CD4-positive, alpha-beta T cell treated with Interleukin-17A for 1 hour (primary cell): Measurements from ENCODE around the gene MREG.
A peak's percentile ranks its signal among the peaks of the same experiment; 100 is the strongest.

ENCODE experiments used
- DNase-seq: peaks from one replicate; pipeline ENCODE4 v3.0.0-alpha.2; 2020

Gene MREG, protein sequence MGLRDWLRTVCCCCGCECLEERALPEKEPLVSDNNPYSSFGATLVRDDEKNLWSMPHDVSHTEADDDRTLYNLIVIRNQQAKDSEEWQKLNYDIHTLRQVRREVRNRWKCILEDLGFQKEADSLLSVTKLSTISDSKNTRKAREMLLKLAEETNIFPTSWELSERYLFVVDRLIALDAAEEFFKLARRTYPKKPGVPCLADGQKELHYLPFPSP

DNA sequence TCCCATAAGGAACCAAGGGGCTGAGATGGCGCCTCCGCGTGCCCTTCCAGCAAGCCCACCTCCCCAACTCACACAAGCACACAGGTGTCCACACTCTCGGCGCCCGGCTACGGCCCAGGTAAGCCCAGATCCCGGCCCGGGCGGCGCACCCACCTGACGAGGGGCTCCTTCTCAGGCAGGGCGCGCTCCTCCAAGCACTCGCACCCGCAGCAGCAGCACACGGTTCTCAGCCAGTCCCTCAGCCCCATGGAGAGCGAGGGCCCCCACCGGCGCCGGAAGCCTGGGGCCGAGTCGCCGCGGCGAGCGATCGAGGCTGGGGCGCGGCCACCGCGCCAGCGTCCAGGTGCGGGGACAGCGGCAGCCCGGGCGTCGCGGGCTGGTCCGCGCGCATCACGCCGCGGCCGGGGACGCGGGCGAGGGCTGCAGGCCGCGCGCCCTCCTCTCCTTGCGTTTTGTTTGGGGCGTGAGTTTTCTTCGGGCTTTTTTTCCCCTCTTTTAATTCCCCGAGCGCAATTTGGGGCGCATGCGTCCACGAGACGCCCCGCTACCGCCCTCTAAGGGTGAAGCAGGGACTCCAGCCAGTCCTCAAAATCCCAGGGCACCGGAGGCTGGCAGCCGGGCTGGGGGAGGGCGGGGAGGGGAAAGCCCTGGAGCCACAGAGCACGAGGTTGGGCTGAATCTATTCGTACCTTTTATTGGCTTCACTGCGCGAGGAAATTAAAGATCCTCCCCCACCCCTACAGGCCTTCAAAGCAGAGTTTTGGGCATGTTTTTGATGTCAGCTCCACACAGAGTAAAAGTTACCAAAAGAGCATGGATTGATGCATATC is at the start of gene MREG:
TSS of gene MREG (minus strand) at position 472 of the 830 bp plus-strand sequence. CDS start at position 248, 224 bp downstream.
- peak; percentile 90 for DNase-seq

DNA sequence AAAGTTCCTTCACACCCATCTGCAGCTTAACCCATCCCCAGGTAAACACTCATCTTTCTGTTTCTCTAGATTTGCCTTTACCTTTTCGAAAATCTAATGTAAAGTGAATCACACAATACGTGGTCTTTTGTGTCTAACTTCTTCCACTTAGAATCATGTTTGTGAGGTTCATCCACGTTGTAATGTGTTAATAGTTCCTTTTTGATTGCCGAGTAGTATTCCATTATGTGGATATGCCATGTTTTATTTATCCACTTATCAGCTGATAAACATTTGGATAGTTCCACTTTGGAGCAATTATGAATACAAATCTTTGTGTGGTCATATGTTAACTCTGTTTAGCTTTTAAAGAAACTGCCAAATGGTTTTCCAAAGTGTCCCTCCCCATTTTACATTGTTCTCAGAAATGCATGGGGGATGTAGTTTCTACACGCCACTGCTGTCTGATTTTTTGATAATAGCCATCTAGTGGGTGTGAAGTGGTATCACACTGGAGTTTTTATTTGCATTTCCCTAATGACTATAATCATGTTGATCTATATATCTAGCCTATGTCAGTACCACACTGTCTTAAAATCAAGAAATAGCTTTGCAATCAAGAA is 46.0 kb upstream of the MREG start:
- peak; percentile 33 for DNase-seq

DNA sequence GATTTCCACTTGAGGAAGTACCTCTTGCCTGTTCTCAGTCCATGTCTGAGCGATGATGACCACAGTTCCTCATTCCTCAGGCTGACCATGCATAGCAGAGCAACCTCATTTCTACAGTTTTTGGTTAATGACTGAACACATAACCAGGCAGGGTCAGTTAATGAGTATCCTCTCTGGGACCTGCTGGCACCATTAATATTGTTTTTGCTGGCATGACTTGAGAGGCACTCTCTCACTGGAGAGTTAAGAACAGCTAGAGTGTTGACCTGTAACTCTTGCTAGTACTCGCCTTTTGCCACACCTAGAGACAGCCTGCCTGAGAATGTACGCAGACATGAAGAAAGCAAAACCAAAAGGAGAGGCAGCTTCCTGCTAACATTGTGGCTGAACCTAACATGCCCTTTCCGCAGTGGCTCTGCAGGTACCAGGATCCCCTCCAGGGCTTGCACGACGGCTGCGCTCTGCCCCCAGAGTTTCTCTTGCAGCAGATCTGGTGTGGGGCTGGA is 44.4 kb upstream of the MREG start:
- peak; percentile 74 for DNase-seq

DNA sequence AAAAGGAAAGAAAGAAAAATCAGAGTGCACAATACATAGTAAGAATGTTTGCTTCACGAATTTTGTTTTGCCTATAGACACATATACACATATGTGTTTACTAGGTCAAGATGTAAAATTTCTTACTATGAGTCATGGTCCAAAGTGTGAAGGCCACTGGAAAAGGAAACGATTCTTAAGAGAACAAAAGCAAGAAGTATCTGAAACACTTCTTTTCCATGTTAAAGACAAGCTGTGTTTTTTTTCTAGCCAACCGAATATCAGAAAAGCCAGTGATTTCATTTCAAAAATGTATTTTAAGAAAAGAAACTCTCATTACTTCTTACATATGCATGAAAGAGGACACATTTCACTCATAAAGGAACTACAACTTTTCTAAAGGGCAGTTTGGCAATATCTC is 43.4 kb upstream of the MREG start:
- DNase-seq = no peak

GRCh38 chr2:216055680-216056079 is 42.3 kb upstream of the MREG start:
- no peak for DNase-seq

- no peak for DNase-seq
Observed at GRCh38 chr2:216052420-216052819, 39.1 kb upstream of the MREG start.

GRCh38 chr2:216051350-216051749 is 38.0 kb upstream of the MREG start:
- no peak for DNase-seq

DNA sequence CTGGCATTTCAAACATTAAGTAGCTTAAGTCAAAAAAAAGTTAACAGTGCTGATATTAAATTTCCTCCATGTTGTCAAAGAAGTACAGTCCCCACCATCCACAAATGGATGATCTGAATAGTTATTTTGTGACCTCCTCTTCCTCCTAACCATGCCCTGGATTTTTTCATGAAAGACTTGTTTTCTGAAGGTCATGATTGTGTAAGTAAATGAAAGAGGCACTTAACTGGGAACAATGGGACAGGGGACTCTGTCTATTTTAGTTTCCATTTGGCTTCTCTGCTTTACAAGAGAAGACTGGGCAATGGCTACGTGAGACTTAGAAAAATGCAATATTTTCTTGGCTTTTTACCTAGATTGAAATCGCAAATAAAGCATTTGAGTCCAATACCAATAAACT is 36.1 kb upstream of the MREG start:
- DNase-seq = no peak

DNA sequence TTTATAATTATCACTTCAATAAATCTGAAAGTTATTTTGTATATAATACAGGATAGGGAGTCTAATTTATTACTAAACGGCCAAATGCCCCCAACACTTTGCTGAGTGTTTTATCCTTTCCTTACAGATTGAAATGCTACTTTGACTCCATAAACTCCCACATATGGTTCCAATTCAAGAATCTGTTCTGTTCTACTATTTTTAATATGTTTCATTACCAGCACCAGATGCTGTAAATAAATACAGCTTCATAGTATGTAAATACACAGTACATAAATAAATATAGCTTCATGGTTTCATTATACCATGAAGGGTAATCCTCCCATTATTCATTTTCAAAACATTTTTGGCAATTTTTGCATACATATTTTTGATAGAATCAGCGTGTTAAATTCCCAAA is 34.0 kb upstream of the MREG start:
- no peak for DNase-seq

DNA sequence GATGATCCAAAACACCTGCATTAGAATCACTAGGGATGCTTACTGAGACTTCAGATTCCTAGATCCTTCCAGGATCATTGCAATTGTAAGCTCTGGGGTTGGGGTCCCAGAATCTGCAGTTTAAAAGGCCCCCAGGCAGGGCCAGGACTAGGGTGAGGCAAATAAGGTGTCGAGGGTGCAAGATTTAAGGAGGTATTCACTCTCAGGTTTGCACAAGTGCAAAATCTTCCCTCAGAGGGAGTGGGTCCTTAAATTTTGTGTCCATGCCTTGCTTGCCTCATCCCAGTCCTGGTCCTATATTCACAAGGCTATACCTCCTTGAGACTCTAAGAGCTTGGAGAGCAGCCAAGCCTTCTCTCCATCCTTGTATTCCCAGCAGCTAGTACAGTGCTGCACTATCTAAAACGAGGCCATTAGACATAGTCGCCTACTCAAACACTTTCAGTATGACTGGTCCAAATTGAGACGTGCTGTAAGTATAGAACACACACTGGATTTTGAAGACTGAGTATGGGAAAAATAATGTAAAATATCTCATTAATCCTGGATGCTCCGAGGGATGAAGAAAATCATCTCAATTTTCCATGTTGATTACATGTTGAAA is 31.6 kb upstream of the MREG start:
- DNase-seq = no peak

DNA sequence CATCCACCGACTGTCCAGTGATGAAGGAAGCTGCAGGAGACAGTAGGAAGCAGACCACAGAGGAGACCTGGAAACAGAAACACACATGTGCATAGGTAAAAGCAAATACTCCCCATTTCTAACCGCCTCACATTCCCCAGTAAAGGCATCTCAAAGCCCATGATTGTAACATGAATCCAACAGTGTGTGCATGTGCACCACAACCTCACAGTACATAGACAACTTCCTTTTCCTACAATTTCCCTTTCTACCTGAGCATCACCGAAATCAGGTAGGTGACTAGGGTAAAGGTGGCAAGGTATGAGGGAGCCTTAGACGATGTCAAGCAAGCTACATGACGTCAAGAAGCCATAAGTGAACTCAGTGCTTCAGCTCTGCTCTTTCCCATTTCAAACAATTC is 30.6 kb upstream of the MREG start:
- DNase-seq = no peak

DNA sequence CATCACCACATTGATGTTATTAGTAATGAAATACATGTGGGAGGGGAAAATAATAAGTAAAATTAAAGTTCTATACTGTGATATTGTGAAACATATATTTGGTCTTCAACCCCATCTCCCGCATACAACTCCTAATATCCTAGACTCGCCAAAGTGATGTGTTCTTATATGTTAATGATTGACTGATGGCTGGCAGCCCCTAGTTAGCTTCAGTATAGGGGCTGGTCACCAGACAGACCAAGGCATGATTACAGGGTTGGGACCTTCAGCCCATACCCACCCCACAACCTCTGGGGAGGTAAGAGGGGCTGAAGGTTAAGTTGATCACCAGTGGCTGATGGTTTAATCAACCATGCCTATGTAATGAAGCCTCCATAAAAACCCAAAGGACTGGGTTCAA is 28.1 kb upstream of the MREG start:
- no peak for DNase-seq

- no peak for DNase-seq
Observed at GRCh38 chr2:216039918-216040317, 26.6 kb upstream of the MREG start.

GRCh38 chr2:216034065-216034464 is 20.7 kb upstream of the MREG start:
- peak; percentile 78 for DNase-seq

DNA sequence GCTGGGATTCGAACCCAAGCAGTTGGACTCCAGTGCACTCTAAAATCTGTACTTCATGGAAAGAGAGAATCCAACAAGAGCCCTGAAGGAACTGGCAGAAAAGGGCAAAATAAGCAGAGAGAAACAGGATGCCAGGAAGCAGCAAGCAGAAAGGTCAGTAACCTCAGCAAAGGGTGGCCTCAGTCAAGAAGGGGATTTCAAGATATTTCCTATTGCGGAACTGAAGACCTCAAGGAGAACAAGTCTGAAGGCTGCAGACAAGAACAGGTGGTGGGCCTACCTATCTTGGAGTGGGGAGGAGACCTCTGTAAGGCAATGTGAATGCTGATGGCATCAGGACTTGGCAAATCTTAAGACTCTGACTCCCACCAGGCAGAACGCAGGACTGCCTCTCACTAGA is 20.1 kb upstream of the MREG start:
- DNase-seq = no peak

- no peak for DNase-seq
Observed at GRCh38 chr2:216031960-216032689, 18.8 kb upstream of the MREG start.

DNA sequence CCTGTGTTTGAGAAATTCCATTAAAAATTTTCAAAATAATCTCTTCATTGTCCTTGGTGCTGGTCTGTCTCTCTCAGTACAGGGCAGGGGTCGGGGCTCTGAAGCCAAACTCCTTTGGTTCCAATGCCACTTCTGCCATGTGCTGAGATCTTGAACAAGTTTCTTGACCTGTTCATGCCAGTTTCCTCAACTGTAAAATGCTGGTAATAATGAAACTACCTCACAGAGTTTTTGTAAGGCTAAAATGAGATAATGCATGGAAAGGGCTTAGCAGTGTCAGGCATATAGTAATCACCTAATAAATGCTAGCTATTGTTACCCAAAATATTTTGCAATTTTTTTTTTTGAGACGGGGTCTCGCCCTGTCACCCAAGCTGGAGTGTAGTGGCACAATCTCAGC is 16.9 kb upstream of the MREG start:
- no peak for DNase-seq

GRCh38 chr2:216029416-216030129 is 16.2 kb upstream of the MREG start:
- DNase-seq = no peak

DNA sequence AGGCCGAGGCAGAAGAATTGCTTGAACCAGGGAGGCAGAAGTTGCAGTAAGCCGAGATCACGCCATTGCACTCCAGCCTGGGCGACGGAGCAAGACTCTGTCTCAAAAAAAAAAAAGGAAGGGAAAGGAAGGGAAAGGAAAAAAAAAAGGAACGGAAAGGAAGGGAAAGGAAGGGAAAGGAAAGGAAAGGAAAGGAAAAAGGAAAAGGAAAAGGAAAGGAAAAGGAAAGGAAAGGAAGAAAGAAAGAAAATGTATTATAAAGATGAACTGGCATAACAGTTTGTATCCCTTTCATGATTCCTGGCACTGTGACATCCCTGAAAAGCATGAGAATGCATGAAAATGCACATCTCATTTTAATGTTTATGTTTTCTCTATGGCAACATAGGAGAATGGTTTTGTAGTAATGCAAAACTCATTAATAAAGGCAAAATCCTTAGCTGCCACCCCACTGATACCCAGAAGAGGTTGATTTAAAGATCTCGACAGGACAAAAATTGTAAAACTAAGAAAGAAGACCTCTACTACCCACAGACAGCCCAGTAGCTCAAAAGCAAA is 11.5 kb upstream of the MREG start:
- no peak for DNase-seq

GRCh38 chr2:216023055-216023648 is 9.8 kb upstream of the MREG start:
- DNase-seq = peak; percentile 60
